ELF-1 (cell line): ENCODE measurements around the gene TOR4A.
"Not testable (repeated sequence)": the region's sequence is repeated elsewhere in the genome, so short reads cannot be mapped to it uniquely, and the experiment has no call there.

ENCODE experiments used
- DNase-seq: peaks from one replicate; pipeline ENCODE4 v3.0.0-alpha.2; 2016; ENCODE audit warnings: low read depth, low spot score

TOR4A gene

GRCh38 chr9:137317718-137318511, 40.4 kb downstream of the TOR4A start:
- no peak for DNase-seq

DNA sequence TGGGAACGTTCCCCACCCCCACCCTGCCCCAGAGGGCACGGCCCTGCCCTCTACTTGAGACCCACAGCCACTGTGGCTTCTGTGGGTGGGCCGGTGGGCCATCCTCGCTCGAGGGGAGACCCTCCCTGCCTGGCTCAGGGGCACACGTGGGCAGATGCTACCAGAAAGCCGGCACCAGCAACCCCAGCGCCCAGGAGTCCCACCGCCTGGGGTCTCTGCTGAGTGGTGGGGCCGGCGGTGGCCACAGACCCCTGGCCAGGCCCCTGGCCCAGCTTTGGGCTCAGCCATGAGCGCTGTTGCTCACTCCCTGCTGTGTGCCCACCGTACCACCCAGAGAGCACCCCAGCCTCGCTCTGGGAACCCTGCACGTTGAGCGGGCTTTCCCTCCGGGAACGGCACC, 41.1 kb downstream of the TOR4A start:
- DNase-seq: no peak

DNA sequence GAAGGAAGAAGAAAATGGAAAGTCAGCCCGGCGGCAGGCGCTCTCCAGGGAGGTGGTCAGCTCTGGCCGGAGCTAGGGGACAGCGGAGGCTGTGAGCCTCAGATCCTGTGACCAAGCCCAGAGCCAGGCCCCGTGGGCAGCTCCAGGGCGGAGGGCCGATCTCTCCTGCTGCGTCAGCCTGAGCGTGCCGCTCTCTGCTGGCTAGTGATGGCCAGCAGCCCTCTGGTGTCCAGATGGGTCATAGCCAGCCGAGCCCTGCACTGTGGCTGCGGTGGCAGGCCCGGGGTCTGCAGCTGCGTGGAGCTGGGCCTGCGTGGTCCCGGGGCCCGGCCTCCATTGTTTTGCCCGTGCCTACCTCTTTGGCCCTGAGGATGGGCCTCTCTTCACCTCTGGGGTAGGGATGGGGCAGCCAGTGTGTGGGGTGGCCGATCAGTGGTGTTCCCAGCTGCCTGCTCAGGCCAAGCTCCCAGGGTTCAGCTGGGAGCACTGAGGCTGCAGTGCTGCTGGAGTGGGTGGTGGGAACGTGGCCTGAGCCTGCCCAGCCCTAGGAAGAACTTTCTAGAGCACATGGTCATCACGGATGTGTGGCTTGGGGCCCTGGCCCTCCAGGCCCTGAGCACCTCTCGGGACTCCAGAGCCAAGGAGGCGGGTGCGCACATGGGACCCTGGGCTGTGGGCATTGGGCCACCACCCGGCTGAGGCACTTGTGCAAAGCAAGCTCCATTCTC, 41.6 kb downstream of the TOR4A start:
- no peak for DNase-seq

DNA sequence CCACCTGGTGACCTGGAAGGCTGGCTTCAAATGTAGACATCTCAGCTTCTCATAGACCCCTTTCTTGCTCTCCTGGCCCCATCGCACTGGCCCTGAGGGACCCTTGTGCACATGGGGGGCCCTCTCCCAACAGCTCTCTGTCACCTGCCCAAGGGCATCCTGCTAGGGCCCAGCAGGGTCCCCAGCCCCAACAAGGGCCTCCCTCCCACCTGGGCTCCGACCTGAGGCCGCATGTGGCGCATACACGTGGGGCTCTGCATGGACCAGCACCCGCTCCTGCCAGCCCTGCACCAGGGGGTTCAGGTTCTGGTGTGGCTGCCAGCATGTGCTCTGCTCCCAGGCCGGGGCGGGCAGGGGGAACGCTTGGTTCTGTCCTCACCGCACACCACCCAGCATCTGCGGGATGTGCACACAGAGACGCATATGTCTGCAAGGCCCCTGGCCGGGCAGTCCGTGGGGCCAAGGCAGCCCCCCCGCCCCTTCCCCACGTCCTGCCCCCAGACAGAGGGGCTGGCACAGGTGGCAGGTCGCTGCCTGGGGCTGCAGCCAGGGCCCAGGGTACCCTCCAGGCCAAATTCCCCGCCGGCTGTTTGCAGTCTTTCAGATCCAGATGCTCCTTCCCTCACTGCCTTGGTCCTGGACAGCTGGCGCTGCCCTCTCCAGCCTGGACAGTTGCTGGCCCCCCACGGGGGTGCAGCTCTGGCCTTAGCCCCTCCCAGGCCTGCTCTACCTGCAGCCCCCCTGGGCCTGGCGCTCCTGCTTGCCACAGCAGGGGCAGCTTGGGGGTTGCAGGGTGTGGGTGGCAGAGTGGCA, 42.4 kb downstream of the TOR4A start:
- no peak for DNase-seq

DNA sequence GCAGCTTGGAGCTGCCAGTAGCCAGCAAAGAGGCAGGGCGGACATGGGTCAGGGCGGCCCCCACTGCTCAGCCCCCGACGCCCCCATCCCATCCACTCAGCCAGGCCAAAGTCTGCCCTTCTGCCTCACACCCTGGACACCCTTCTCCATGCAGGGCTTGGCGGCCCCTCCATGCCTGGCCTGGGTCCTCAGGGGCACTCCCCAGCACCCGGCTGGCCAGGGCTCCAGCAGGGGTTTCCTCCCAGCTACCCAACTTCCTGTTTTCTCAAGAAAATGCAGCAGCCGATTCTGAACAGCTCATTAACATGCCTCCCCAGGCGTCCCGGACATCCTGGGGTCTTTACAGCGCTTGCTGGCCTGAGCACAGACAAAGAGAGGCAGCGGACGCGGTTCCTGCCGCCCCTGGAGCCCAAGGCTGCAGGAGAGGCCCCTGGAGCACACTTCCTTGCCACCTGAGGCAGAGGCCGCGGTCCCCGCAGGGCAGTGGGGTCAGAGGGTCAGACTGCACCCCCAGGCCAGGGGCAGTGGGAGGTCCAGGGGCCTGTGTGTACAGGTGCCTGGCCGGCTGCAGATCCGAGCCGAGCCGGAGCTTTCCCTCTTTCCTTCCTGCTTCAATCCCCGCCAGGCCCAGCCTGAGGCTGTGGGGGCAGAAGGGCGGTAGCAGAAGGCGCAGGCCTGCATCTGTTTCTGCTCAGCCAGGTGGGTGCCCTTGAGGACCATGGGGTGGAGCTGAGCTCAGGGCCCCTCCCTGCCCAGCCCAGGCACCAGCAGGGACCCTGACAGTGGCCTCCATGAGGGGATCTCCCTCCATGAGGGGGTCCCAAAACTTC, 43.2 kb downstream of the TOR4A start:
- peak; percentile 70 for DNase-seq

DNA sequence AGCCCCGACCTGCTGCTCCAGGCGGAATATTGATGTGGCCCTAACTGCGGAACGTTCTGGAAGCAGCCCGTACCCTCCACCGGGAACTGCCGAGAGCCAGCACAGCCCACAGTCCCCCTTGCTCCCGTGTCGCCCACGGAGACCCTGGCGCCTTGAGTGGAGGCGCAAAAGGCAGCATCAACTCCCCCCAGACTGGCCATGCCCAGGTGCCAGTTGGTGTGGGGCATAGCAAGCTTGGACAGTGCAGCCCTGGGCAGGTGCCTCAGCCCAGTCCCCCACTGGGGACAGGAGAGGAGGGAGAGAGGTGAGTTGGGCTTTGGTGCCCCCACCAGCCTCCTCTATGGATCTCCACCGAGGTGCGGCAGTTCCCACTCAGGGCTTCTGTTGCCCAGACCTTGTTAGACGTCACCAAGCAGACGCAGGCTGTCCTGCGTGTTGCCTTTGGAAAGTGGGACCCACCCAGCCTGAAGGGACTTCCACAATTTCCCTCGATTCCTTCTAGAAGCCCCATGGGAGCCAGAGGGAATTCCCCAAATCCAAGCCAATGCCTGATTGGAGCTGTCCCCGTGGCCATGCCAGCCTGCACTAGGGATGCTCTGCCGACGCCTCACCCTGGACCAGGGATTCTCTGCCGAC, 44.3 kb downstream of the TOR4A start:
- no peak for DNase-seq

DNA sequence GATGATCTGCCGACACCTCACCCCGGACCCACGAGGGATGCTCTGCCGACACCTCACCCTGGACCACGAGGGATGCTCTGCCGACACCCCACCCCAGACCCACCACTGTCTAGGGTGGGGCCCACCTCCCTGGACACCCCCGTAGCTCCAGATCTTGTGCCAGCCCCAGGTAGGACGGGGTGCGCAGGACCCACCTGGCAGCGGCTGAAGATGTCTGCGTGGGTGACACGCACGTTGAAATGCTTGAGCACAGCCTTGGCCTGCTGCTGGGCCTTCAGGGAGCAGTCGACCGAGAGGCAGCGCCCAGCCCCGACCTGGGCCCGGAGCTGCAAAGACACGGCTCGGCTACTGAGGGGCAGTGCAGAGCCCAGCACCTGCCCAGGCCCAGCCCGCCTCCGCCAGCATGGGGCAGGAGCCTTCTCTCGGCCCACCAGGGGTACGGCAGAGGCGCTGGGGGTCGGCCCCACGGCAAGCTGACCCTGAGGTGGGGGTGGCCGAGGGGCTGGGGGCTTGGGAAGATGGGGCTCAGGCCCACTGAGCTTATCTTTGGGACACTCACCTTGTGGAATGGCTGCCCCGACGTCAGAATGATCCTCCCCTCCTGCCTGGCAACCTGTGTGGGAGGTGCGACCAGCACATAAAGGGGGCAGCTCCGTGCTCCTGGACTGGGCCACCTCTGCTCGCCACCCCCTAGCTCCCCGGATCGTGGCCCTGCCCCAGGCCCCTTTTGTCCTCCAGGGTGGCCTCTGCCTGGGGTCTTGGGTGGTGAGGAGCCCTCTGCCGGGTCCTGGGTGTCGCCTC, 46.2 kb downstream of the TOR4A start:
- no peak for DNase-seq

DNA sequence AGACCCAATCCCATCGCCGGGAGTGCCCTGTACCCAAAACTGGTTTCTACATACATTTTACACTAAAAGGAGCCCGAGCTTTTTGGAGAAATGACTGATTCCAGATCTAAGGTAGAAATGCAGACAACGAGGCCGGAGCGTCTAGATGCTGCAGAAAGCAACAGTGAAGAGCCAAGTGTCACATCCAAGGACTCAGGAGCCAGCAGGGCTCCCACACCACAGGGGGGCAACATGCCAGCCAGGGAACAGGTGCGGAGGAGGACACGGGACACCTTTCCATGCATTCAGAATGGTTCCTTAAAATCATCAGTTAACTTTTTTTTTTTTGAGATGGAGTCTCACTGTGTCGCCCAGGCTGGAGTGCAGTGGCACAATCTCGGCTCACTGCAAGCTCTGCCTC, 47.6 kb downstream of the TOR4A start:
- DNase-seq: no peak

DNA sequence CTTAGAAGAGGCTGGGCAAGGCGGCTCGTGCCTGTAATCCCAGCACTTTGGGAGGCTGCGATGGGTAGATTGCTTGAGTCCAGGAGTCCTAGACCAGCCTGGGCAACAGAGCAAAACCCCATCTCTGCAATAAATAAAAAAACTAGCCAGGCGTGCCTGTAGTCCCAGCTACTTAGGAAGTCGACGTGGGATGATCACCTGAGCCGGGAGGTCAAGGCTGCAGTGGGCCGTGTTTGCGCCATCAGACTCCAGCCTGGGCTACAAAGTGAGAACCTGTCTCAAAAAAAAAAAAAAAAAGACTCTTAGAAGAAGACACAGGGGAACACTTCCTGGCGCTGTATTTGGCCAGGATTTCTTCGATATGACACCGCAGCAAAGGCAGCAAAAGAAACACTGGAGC, 48.3 kb downstream of the TOR4A start:
- no peak for DNase-seq

- DNase-seq: no peak
Measured at GRCh38 chr9:137326445-137327065, 49.0 kb downstream of the TOR4A start.

DNA sequence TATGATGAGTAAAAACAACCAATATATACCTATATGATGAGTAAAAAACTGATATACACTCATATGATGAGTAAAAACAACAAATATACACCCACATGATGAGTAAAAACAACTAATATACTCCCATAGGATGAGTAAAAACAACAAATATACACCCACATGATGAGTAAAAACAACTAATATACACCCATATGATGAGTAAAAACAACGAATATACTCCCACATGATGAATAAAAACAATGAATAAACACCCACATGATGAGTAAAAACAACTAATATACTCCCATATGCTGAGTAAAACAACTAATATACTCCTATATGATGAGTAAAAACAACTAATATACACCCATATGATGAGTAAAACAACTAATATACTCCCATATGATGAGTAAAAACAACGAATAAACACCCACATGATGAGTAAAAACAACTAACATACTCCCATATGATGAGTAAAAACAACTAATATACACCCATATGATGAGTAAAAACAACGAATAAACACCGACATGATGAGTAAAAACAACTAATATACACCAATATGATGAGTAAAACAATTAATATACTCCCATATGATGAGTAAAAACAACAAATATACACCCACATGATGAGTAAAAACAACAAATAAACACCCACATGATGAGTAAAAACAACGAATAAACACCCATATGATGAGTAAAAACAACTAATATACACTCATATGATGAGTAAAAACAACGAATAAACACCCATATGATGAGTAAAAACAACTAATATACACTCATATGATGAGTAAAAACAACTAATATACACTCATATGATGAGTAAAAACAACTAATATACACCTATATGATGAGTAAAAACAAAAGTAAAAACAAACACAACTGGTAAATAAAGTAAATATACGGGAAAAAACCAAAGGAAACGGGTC, 50.4 kb downstream of the TOR4A start:
- not testable (repeated sequence) for DNase-seq

DNA sequence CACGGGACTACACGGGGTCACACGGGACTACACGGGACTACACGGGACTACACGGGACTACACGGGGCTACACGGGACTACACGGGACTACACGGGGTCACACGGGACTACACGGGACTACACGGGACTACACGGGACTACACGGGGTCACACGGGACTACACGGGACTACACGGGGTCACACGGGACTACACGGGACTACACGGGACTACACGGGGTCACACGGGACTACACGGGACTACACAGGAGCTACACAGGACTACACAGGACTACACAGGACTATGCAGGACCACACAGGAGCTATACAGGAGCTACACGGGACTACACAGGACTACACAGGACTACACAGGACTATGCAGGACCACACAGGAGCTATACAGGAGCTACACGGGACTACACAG, 52.1 kb downstream of the TOR4A start:
- DNase-seq: not testable (repeated sequence)

- no peak for DNase-seq
Measured at GRCh38 chr9:137330689-137331088, 53.2 kb downstream of the TOR4A start.

- no peak for DNase-seq
Measured at GRCh38 chr9:137331929-137332328, 54.4 kb downstream of the TOR4A start.
